Activated T-helper 1 cell treated with Interleukin-2 at 50 U/mL for 16 hours (primary cell): Measurements from ENCODE around the gene KDM5B.
"Not testable (repeated sequence)": the region's sequence is repeated elsewhere in the genome, so short reads cannot be mapped to it uniquely, and the experiment has no call there.

Experiments used
- DNase-seq: peaks from one replicate; pipeline ENCODE4 v3.0.0-alpha.2; 2020; ENCODE audit warnings: low read depth

Gene KDM5B

GRCh38 chr1:202791077-202791747 is 17.0 kb downstream of the KDM5B start:
- no peak for DNase-seq

- DNase-seq = no peak
Observed at GRCh38 chr1:202788800-202789199, 19.4 kb downstream of the KDM5B start.

GRCh38 chr1:202786804-202787203 is 21.4 kb downstream of the KDM5B start:
- DNase-seq = no peak

GRCh38 chr1:202781180-202781579 is 27.0 kb downstream of the KDM5B start:
- DNase-seq = no peak

- DNase-seq = no peak
Observed at GRCh38 chr1:202770135-202770534, 38.1 kb downstream of the KDM5B start.

GRCh38 chr1:202765721-202766120 is 42.5 kb downstream of the KDM5B start:
- no peak for DNase-seq

- no peak for DNase-seq
Observed at GRCh38 chr1:202762019-202762418, 46.2 kb downstream of the KDM5B start.

- no peak for DNase-seq
Observed at GRCh38 chr1:202760589-202760988, 47.6 kb downstream of the KDM5B start.

- DNase-seq = no peak
Observed at GRCh38 chr1:202756391-202756790, 51.8 kb downstream of the KDM5B start.

- DNase-seq = no peak
Observed at GRCh38 chr1:202754293-202754692, 53.9 kb downstream of the KDM5B start.

GRCh38 chr1:202752774-202753173 is 55.4 kb downstream of the KDM5B start:
- no peak for DNase-seq

- DNase-seq = no peak
Observed at GRCh38 chr1:202750761-202751160, 57.5 kb downstream of the KDM5B start.

GRCh38 chr1:202750024-202750423 is 58.2 kb downstream of the KDM5B start:
- DNase-seq = no peak

- no peak for DNase-seq
Observed at GRCh38 chr1:202745323-202745888, 62.8 kb downstream of the KDM5B start.

GRCh38 chr1:202744770-202745169 is 63.5 kb downstream of the KDM5B start:
- DNase-seq = not testable (repeated sequence)

- DNase-seq = no peak
Observed at GRCh38 chr1:202742496-202742895, 65.7 kb downstream of the KDM5B start.

GRCh38 chr1:202733251-202733650 is 75.0 kb downstream of the KDM5B start:
- DNase-seq = no peak

- no peak for DNase-seq
Observed at GRCh38 chr1:202728951-202729350, 79.3 kb downstream of the KDM5B start.

- no peak for DNase-seq
Observed at GRCh38 chr1:202725526-202725925, 82.7 kb downstream of the KDM5B start.

GRCh38 chr1:202723708-202724107 is 84.5 kb downstream of the KDM5B start:
- no peak for DNase-seq

GRCh38 chr1:202723046-202723445 is 85.2 kb downstream of the KDM5B start:
- not testable (repeated sequence) for DNase-seq

- no peak for DNase-seq
Observed at GRCh38 chr1:202716654-202717053, 91.6 kb downstream of the KDM5B start.

GRCh38 chr1:202714202-202714601 is 94.0 kb downstream of the KDM5B start:
- DNase-seq = not testable (repeated sequence)

GRCh38 chr1:202713110-202713509 is 95.1 kb downstream of the KDM5B start:
- no peak for DNase-seq
